Ovary (tissue), 3 donors: ENCODE results near the gene CXXC4.

ENCODE experiments used
- CTCF ChIP-seq, 3 donors: fragments of 450-650 bp in 2 of 3; fragments of 200-600 bp in 1 of 3; IDR thresholded peaks; one replicate each; pipeline versions ENCODE4 v1.5.1 to v1.8.0; 2016 to 2022; ENCODE audit warnings: antibody characterized with exemption in 3 of 3, mild to moderate bottlenecking in 1 of 3
- EP300 ChIP-seq: sonication (generic); formaldehyde crosslinking; IDR thresholded peaks from one replicate; pipeline ENCODE4 v1.6.1; 2017; ENCODE audit warnings: antibody characterized with exemption
- POLR2A ChIP-seq: fragments of 450-650 bp; IDR thresholded peaks from one replicate; pipeline ENCODE4 v1.6.1; 2017; ENCODE audit warnings: antibody characterized with exemption, mild to moderate bottlenecking, moderate library complexity
- donor health status: DM: no; HTN: no; CAD: no.

GRCh38 chr4:104447294-104447693, 47.4 kb downstream of the CXXC4 start:
- TF ChIP-seq CTCF (IDR thresholded peaks at IDR 0.05) = no peak
- no peak for TF ChIP-seq POLR2A
- TF ChIP-seq EP300 = no peak
